ENCODE results near the gene MYO15B.

Gene MYO15B

GRCh38 chr17:75629157-75629556 is 41.6 kb downstream of the MYO15B start:
- H3K9ac ChIP-seq (ENCODE audit: low read length) = no peak overlapping the region
- no peak overlapping the region for H3K4me3 ChIP-seq (ENCODE audit: low read length)
- no peaks in the 10 kb centered on the region for H3K27me3 ChIP-seq (ENCODE audit: control insufficient read depth, insufficient read depth, low read length)
- no peak overlapping the region for H3K27ac ChIP-seq (ENCODE audit: low read depth, low read length)
- peaks cover 9% of the 10 kb centered on the region for H3K4me1 ChIP-seq (ENCODE audit: control insufficient read depth, insufficient read depth, low read length)
- H3K36me3 ChIP-seq (ENCODE audit: control insufficient read depth, insufficient read depth, low read length) = peaks cover 9% of the 10 kb centered on the region

GRCh38 chr17:75630071-75630917 is 42.7 kb downstream of the MYO15B start:
- no peaks in the 10 kb centered on the region for H3K27me3 ChIP-seq (ENCODE audit: control insufficient read depth, insufficient read depth, low read length)
- H3K27ac ChIP-seq (ENCODE audit: low read depth, low read length) = no peak overlapping the region
- peaks cover 14% of the 10 kb centered on the region for H3K4me1 ChIP-seq (ENCODE audit: control insufficient read depth, insufficient read depth, low read length)
- peaks cover 8% of the 10 kb centered on the region for H3K36me3 ChIP-seq (ENCODE audit: control insufficient read depth, insufficient read depth, low read length)
- no peak overlapping the region for H3K4me3 ChIP-seq (ENCODE audit: low read length)
- no peak overlapping the region for H3K9ac ChIP-seq (ENCODE audit: low read length)

DNA sequence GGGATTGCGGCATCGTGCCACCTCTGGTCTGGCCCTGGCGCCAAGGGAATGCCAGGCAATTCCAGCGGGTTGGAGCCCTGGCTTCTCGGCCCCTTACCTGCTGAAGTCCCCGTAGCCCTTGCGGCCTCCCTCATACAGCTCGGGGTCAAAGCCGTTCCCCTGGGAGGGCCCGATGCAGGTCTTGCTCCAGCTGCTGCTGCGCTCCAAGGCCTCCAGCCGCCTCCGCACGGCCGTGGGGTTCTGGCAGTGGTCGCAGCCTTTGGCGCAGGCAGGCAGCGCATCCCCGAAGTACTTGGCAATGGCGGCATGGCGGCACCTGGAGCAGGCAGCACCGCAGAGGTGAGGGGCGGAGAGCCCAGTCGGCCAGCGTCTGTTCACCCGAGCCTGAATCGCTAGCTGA is 43.8 kb downstream of the MYO15B start:
- H3K9ac ChIP-seq (ENCODE audit: low read length) = no peak overlapping the region
- H3K4me1 ChIP-seq (ENCODE audit: control insufficient read depth, insufficient read depth, low read length) = peaks cover 14% of the 10 kb centered on the region
- no peaks in the 10 kb centered on the region for H3K27me3 ChIP-seq (ENCODE audit: control insufficient read depth, insufficient read depth, low read length)
- no peak overlapping the region for H3K4me3 ChIP-seq (ENCODE audit: low read length)
- H3K27ac ChIP-seq (ENCODE audit: low read depth, low read length) = no peak overlapping the region
- peaks cover 4% of the 10 kb centered on the region for H3K36me3 ChIP-seq (ENCODE audit: control insufficient read depth, insufficient read depth, low read length)

GRCh38 chr17:75632428-75632827 is 44.8 kb downstream of the MYO15B start:
- H3K4me3 ChIP-seq (ENCODE audit: low read length) = no peak overlapping the region
- peaks cover 14% of the 10 kb centered on the region for H3K4me1 ChIP-seq (ENCODE audit: control insufficient read depth, insufficient read depth, low read length)
- H3K27me3 ChIP-seq (ENCODE audit: control insufficient read depth, insufficient read depth, low read length) = no peaks in the 10 kb centered on the region
- no peak overlapping the region for H3K9ac ChIP-seq (ENCODE audit: low read length)
- H3K36me3 ChIP-seq (ENCODE audit: control insufficient read depth, insufficient read depth, low read length) = peaks cover 4% of the 10 kb centered on the region
- H3K27ac ChIP-seq (ENCODE audit: low read depth, low read length) = no peak overlapping the region

DNA sequence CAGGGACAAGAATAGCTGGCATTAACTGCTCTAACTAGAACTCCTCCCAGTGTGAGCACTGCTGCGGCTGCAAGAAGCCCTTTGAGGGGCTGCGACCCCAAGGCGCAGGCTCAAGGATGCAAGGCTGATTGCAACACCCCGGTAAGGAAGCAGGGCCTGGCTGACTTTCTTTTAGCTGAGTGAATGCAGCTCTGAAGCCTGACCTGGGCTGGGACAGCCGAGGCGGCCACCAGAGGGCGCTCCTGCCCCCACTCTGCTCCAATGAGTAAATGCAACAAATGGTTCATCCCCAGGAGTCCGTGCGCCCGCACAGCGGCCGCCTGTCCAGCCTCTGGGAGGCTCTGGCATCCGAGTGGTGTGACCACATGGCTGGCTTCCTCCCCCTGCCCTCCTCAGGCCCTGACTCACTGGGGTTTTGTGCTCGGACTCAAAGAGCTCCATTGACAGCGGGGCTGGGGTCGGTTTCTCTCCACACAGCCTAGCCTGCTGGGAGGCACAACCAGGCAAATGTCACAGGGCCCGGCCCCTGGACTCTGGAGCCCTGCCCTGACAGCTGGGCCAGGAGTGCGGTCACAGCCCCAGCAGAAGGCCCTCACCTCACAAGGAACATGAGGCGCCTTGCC is 45.4 kb downstream of the MYO15B start, which contains the start of gene SMIM5:
SMIM5 (plus strand) TSS at position 572 of the 623 bp plus-strand sequence. CDS start 6,768 bp downstream, outside the sequence.
- Histone ChIP-seq H3K4me3 (ENCODE audit: low read length) (peak within 1 kb of the TSS; percentile 48), H3K27me3 (ENCODE audit: control insufficient read depth, insufficient read depth, low read length) (no peaks in the 10 kb centered on the region), H3K27ac (ENCODE audit: low read depth, low read length) (peak within 1 kb of the TSS; percentile 83), H3K4me1 (ENCODE audit: control insufficient read depth, insufficient read depth, low read length) (peaks cover 14% of the 10 kb centered on the region), H3K9ac (ENCODE audit: low read length) (peak within 1 kb of the TSS; percentile 34), H3K36me3 (ENCODE audit: control insufficient read depth, insufficient read depth, low read length) (peaks cover 4% of the 10 kb centered on the region)

- peak overlapping the region; percentile 83 for H3K27ac ChIP-seq (ENCODE audit: low read depth, low read length)
- H3K9ac ChIP-seq (ENCODE audit: low read length) = peak overlapping the region; percentile 34
- H3K27me3 ChIP-seq (ENCODE audit: control insufficient read depth, insufficient read depth, low read length) = no peaks in the 10 kb centered on the region
- H3K4me3 ChIP-seq (ENCODE audit: low read length) = peak overlapping the region; percentile 48
- peaks cover 4% of the 10 kb centered on the region for H3K36me3 ChIP-seq (ENCODE audit: control insufficient read depth, insufficient read depth, low read length)
- peaks cover 14% of the 10 kb centered on the region for H3K4me1 ChIP-seq (ENCODE audit: control insufficient read depth, insufficient read depth, low read length)
These were observed 46.1 kb downstream of the MYO15B start for GRCh38 chr17:75633486-75634375.

GRCh38 chr17:75634376-75634740 is 46.8 kb downstream of the MYO15B start:
- H3K27me3 ChIP-seq (ENCODE audit: control insufficient read depth, insufficient read depth, low read length) = no peaks in the 10 kb centered on the region
- peaks cover 4% of the 10 kb centered on the region for H3K36me3 ChIP-seq (ENCODE audit: control insufficient read depth, insufficient read depth, low read length)
- peaks cover 14% of the 10 kb centered on the region for H3K4me1 ChIP-seq (ENCODE audit: control insufficient read depth, insufficient read depth, low read length)
- peak overlapping the region; percentile 83 for H3K27ac ChIP-seq (ENCODE audit: low read depth, low read length)
- peak overlapping the region; percentile 31 for H3K4me3 ChIP-seq (ENCODE audit: low read length)
- H3K9ac ChIP-seq (ENCODE audit: low read length) = no peak overlapping the region

DNA sequence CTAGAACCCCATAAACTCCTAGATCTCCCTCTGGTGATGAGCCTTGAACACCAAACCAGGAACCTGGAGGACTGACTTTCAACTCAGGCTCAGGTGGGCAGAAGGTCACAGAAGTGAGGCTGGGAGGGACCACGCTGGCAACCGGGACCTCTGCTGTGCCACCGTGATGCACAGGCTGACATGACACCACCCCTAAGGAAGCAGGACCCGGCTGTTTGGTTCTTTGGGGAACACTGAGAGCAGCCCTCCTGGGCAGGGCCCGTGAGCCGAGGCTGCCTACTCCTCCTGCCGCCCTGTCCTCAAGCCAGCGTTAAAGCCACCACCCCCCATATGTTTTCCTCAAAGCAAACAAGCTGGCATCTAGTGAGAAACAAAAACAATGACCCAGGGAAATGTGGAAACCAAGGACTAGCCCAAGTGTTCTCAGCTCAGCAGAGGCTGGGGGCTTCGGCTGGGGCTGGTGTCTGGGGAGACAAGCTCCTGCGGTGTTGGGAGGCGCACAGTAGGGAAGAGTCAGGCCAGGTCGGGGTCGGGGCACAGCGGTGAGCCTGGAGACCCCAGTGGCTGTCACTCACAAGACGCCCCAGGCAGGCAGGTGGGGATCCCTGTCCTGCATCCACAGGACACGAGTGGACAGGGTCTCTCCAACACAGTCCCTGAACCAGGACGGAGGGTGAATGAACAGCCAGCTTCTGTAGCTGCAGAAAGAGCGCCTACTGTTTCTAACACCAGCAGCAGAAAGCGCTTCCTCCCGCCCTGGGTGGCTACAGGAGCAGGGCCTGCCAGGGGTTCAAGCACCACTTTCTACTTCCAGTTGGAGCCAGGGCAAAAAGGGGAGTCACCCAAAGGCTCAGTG is 47.4 kb downstream of the MYO15B start:
- Histone ChIP-seq H3K4me1 (ENCODE audit: control insufficient read depth, insufficient read depth, low read length) (peaks cover 14% of the 10 kb centered on the region), H3K27me3 (ENCODE audit: control insufficient read depth, insufficient read depth, low read length) (no peaks in the 10 kb centered on the region), H3K27ac (ENCODE audit: low read depth, low read length) (peak overlapping the region; percentile 2), H3K36me3 (ENCODE audit: control insufficient read depth, insufficient read depth, low read length) (peaks cover 4% of the 10 kb centered on the region), H3K9ac (ENCODE audit: low read length) (peak overlapping the region; percentile 6), H3K4me3 (ENCODE audit: low read length) (peak overlapping the region; percentile 31)

DNA sequence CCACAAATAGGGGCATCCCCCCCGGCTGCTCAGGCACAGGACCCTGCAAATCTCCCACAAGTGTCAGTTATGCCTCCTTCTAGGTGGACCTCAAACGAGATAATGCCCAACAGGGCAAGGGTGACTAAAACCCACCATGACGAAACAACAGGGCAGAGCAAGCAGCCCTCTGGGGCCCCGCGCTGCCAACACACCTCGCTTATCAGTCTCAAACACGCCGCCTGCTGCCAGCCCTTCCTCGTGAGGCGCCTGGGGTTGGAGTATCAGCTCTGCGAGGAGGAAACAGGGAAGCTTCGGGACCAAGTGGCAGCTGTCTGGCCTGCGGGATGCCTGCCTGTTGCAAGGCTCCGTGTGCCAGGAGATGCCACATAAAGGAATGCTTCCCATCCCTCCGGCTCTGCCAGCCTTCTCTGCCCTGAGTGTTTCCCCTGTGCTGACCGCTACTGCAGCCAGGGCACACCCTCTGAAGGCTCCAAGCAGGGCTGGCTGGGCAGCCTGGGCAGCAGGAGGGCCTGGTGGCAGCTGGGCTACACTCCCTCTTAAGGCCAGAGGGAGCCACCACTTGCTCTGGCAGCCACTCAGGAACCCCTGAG is 48.1 kb downstream of the MYO15B start:
- Histone ChIP-seq H3K4me1 (ENCODE audit: control insufficient read depth, insufficient read depth, low read length) (peaks cover 14% of the 10 kb centered on the region), H3K9ac (ENCODE audit: low read length) (no peak overlapping the region), H3K36me3 (ENCODE audit: control insufficient read depth, insufficient read depth, low read length) (peaks cover 4% of the 10 kb centered on the region), H3K27ac (ENCODE audit: low read depth, low read length) (no peak overlapping the region), H3K4me3 (ENCODE audit: low read length) (no peak overlapping the region), H3K27me3 (ENCODE audit: control insufficient read depth, insufficient read depth, low read length) (no peaks in the 10 kb centered on the region)

DNA sequence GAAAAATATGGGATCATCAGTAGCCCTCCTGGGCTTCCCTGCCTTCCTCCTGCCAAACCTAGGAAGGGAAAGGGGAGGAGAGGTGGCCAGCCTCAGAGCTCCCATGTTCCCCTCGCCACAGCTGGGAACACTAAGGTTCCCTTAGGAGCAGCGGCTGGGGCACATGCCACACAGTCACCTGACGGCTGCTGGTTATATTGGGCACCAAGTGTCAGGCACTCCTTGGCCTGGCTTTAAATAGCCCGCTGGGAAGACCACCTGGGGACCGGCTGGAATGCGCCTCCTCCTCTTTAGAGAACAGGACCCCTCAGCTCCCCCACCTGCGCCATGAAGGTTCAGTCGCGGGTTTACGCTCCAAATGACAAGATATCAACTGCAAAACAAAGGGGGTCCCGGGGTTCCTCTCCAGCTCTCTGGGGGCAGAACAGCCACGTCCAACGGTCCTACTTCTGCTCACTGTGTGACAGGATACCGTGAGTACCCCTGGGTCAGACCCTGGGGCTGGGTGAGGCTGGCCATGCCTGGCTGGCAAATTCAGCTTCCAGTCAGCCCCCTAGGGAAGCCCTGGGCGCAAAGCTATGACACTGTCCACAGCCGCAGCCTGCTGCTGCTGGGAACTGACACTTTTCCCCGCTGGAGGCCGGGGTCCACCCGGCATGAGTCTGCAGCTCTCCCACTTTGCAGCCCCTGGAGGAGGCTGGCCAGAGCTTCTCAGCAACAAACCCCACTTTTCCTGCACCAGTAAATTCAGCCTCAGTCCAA is 49.0 kb downstream of the MYO15B start:
- Histone ChIP-seq H3K4me3 (ENCODE audit: low read length) (no peak overlapping the region), H3K36me3 (ENCODE audit: control insufficient read depth, insufficient read depth, low read length) (no peaks in the 10 kb centered on the region), H3K9ac (ENCODE audit: low read length) (peak overlapping the region; percentile 47), H3K27ac (ENCODE audit: low read depth, low read length) (no peak overlapping the region), H3K27me3 (ENCODE audit: control insufficient read depth, insufficient read depth, low read length) (no peaks in the 10 kb centered on the region), H3K4me1 (ENCODE audit: control insufficient read depth, insufficient read depth, low read length) (peaks cover 14% of the 10 kb centered on the region)

GRCh38 chr17:75637143-75637538 is 49.5 kb downstream of the MYO15B start:
- Histone ChIP-seq H3K4me1 (ENCODE audit: control insufficient read depth, insufficient read depth, low read length) (peaks cover 14% of the 10 kb centered on the region), H3K4me3 (ENCODE audit: low read length) (no peak overlapping the region), H3K27ac (ENCODE audit: low read depth, low read length) (no peak overlapping the region), H3K9ac (ENCODE audit: low read length) (peak overlapping the region; percentile 47), H3K27me3 (ENCODE audit: control insufficient read depth, insufficient read depth, low read length) (no peaks in the 10 kb centered on the region), H3K36me3 (ENCODE audit: control insufficient read depth, insufficient read depth, low read length) (no peaks in the 10 kb centered on the region)

Measured in rectal smooth muscle tissue (tissue), 1 donor.